Endothelial cell of umbilical vein (primary cell): ENCODE results near the gene CAMSAP3. TPM values are rescaled to one million over a fixed set of nuclear protein-coding genes. Genes with fewer than 3 reads are reported as not detected.

Source experiments
- BruUV-seq: library from RNA; stranded (reverse); fragments of 400-500 nt; replicated peaks from 2 replicates; lab custom pipeline; 2021; lab: Mats Ljungman, UMichigan
- CTCF ChIA-PET: fragments of 300-600, 350-600 bp; sonication (Branson Sonifier 250); formaldehyde crosslinking; loops from one replicate; lab custom pipeline; 2021; ENCODE audit warnings: antibody characterized with exemption, inconsistent platforms; lab: Charles Lee
- POLR2A ChIA-PET: fragments of 300-600, 350-600 bp; sonication (Branson Sonifier 250); formaldehyde crosslinking; loops from one replicate; lab custom pipeline; 2021; ENCODE audit warnings: antibody characterized with exemption, inconsistent platforms; lab: Charles Lee
- DNase-seq: peaks from one replicate; pipeline ENCODE4 v3.0.0-alpha.2; 2011; ENCODE audit warnings: low read depth, low spot score
- FAIRE-seq: peaks from 2 replicates; lab custom pipeline; 2011; peaks lifted over from hg19 to GRCh38; lab: Jason Lieb, UNC
- H2AFZ ChIP-seq: 2 replicates; pipeline ENCODE4 v1.6.0; 2012; ENCODE audit warnings: low read depth, low read length, control low read depth, inconsistent platforms
- H3K27ac ChIP-seq: 2 replicates; pipeline ENCODE4 v1.5.1; 2011; ENCODE audit warnings: low read depth, mild to moderate bottlenecking, control low read depth, low read length, moderate library complexity; ENCODE audit not compliant: insufficient read depth
- H3K27me3 ChIP-seq, 2 experiments: 2 replicates each; pipeline versions ENCODE4 v1.6.0 to v1.6.1; 2011; ENCODE audit warnings: low read length in 2 of 2, mixed read lengths in 1 of 2; ENCODE audit not compliant: control insufficient read depth in 2 of 2, insufficient read depth in 2 of 2
- H3K36me3 ChIP-seq, 2 experiments: 2 replicates in 1 of 2; 3 replicates in 1 of 2; pipeline ENCODE4 v1.5.1; 2011; ENCODE audit warnings: low read length in 2 of 2, mild to moderate bottlenecking in 1 of 2, moderate library complexity in 1 of 2; ENCODE audit not compliant: control insufficient read depth in 2 of 2, insufficient read depth in 2 of 2; ENCODE audit errors: extremely low read depth in 1 of 2
- H3K4me1 ChIP-seq: 3 replicates; pipeline ENCODE4 v1.5.1; 2011; ENCODE audit warnings: mild to moderate bottlenecking, low read length; ENCODE audit not compliant: control insufficient read depth, insufficient read depth; ENCODE audit errors: extremely low read depth
- H3K4me2 ChIP-seq: 2 replicates; pipeline ENCODE4 v1.6.1; 2011; ENCODE audit warnings: low read length, control low read depth, mixed read lengths; ENCODE audit not compliant: insufficient read depth
- H3K4me3 ChIP-seq, 3 experiments: fragments of 200-600 bp in 1 of 3; sonication (generic), shearing (Covaris generic) in 1 of 3; replicated peaks in 1 of 3; 2 replicates each; pipeline ENCODE4 v1.5.1; 2011 to 2016; ENCODE audit warnings: control low read depth in 3 of 3, low read length in 3 of 3, mild to moderate bottlenecking in 2 of 3, inconsistent platforms in 1 of 3, low read depth in 1 of 3, moderate library complexity in 1 of 3; ENCODE audit not compliant: insufficient read depth in 1 of 3
- H3K79me2 ChIP-seq: 2 replicates; pipeline ENCODE4 v1.6.0; 2012; ENCODE audit warnings: low read length, inconsistent platforms; ENCODE audit not compliant: control insufficient read depth, insufficient read depth
- H3K9ac ChIP-seq: replicated peaks from 2 replicates; pipeline ENCODE3; 2011; ENCODE audit warnings: low read length, control low read depth; ENCODE audit not compliant: insufficient read depth; ENCODE audit errors: extremely low read depth
- H3K9me1 ChIP-seq: replicated peaks from 3 replicates; pipeline ENCODE4 v1.6.0; 2011; ENCODE audit warnings: mild to moderate bottlenecking, low read length; ENCODE audit not compliant: control insufficient read depth, insufficient read depth; ENCODE audit errors: extremely low read depth
- H3K9me3 ChIP-seq: replicated peaks from 2 replicates; pipeline ENCODE4 v1.5.1; 2012; ENCODE audit warnings: low read length, inconsistent platforms; ENCODE audit not compliant: control insufficient read depth, insufficient read depth
- H4K20me1 ChIP-seq: replicated peaks from 2 replicates; pipeline ENCODE3; 2011; ENCODE audit warnings: mild to moderate bottlenecking, low read length; ENCODE audit not compliant: control insufficient read depth, insufficient read depth; ENCODE audit errors: extremely low read depth
- CTCF ChIP-seq, 2 donors: IDR thresholded peaks; 1 replicate in 1 of 2; 2 replicates in 1 of 2; pipeline ENCODE4 v1.5.1; 2011; ENCODE audit warnings: low read length in 2 of 2, mild to moderate bottlenecking in 2 of 2, moderate library complexity in 2 of 2, control low read depth in 1 of 2, inconsistent platforms in 1 of 2, low read depth in 1 of 2; ENCODE audit not compliant: insufficient read depth in 1 of 2; ENCODE audit errors: extremely low read depth in 1 of 2
- EZH2 ChIP-seq: IDR thresholded peaks from 2 replicates; pipeline ENCODE4 v1.6.1; 2012; ENCODE audit warnings: borderline replicate concordance, low read depth, mild to moderate bottlenecking, moderate library complexity, low read length, inconsistent platforms; ENCODE audit not compliant: severe bottlenecking
- FOS ChIP-seq: IDR thresholded peaks from 2 replicates; pipeline ENCODE4 v1.6.1; 2011; ENCODE audit warnings: mild to moderate bottlenecking, low read length, moderate library complexity, borderline replicate concordance; ENCODE audit not compliant: insufficient read depth
- GATA2 ChIP-seq: IDR thresholded peaks from 2 replicates; pipeline ENCODE4 v1.7.0; 2011; ENCODE audit warnings: low read depth, mild to moderate bottlenecking, moderate library complexity, mixed read lengths, low read length; ENCODE audit not compliant: insufficient read length, insufficient read depth
- JUN ChIP-seq: IDR thresholded peaks from 2 replicates; pipeline ENCODE4 v1.6.1; 2011; ENCODE audit warnings: borderline replicate concordance, low read depth; ENCODE audit not compliant: insufficient read length, insufficient read depth
- MAX ChIP-seq: IDR thresholded peaks from 2 replicates; pipeline ENCODE4 v1.6.1; 2011; ENCODE audit not compliant: insufficient read depth, insufficient read length
- MYC ChIP-seq: IDR thresholded peaks from one replicate; pipeline ENCODE4 v1.6.1; 2011; ENCODE audit warnings: mild to moderate bottlenecking, low read depth, low read length
- POLR2A ChIP-seq: IDR thresholded peaks from 2 replicates; pipeline ENCODE4 v1.6.1; 2012; ENCODE audit warnings: low read depth, mild to moderate bottlenecking, control low read depth, low read length
- POLR2AphosphoS5 ChIP-seq: IDR thresholded peaks from 2 replicates; pipeline ENCODE4 v1.6.1; 2012; ENCODE audit warnings: low read depth, mild to moderate bottlenecking, control low read depth, low read length, moderate library complexity; ENCODE audit not compliant: insufficient read depth
- dilution Hi-C: fragments of 300-500 bp; cut with MboI; formaldehyde crosslinking; loops from one replicate; pipeline ENCODE4 v1.15.0; 2019; ENCODE audit warnings: low sequenced_read_pairs; ENCODE audit not compliant: extremely low pct_ligation_motif_present
- intact Hi-C: fragments of 100-400 bp; cut with micrococcal nuclease; formaldehyde crosslinking; loops from one replicate; pipeline ENCODE4 v1.10.0; 2022
- polyA plus RNA-seq, 4 experiments: library from polyadenylated mRNA; depleted of rRNA in 3 of 4; stranded (reverse) in 3 of 4; unstranded in 1 of 4; fragments of >200 nt; gene quantifications; 2 replicates each; pipeline versions ENCODE4 v1.2.1 to v1.2.3, GENCODE V29; 2011 to 2012; ENCODE audit warnings: missing spikeins in 1 of 4
- total RNA-seq: library from RNA; stranded (reverse); gene quantifications from 2 replicates; pipeline ENCODE4 v1.2.3, GENCODE V29; 2021

Gene CAMSAP3
- total and polyA plus RNA-seq, 2 donors (not counting 3 experiments of a cell fraction or from before 2014, with no cell fraction given), result 0.11 to 0.22 TPM

GRCh38 chr19:7642295-7643030, 46.8 kb downstream of the CAMSAP3 start:
- no peak overlapping the region for H3K4me2 ChIP-seq
- intact Hi-C loops (no loop called here), dilution Hi-C loops (no loop called here)
- no peaks in the 10 kb centered on the region for H4K20me1 ChIP-seq
- peaks cover 4% of the 10 kb centered on the region for H3K4me1 ChIP-seq
- no peak overlapping the region for H3K27ac ChIP-seq
- POLR2A ChIA-PET, result interaction anchor here (0.7 kb wide), 1 partner anchor 189 kb away, joined by 3 read pairs; no protein-coding TSS in a partner anchor
- H3K79me2 ChIP-seq, result no peaks in the 10 kb centered on the region
- H3K4me3 ChIP-seq, result no peak overlapping the region
- H3K9me3 ChIP-seq, result no peaks in the 10 kb centered on the region
- no peak for DNase-seq
- CTCF ChIA-PET, result interaction anchor here (1.9 to 2.3 kb wide), 2 partner anchors 9 to 38 kb away, joined by 7 to 8 read pairs; partner anchors contain the start of gene TRAPPC5
- no TSS peak for BruUV-seq
- H3K9me1 ChIP-seq, result no peaks in the 10 kb centered on the region
- H3K27me3 ChIP-seq, result no peaks in the 10 kb centered on the region
- H3K9ac ChIP-seq, result no peak overlapping the region
- no peaks in the 10 kb centered on the region for H3K36me3 ChIP-seq
- no peak for FAIRE-seq
- H2AFZ ChIP-seq, result no peak overlapping the region
- TF ChIP-seq POLR2AphosphoS5 (no peak), MAX (no peak), CTCF (IDR thresholded peaks at IDR 0.05; ENCODE audit: extremely low read depth in 1 of 2, insufficient read depth in 1 of 2, low read depth in 1 of 2, low read length in 2 of 2) (no peak), POLR2A (no peak), EZH2 (no peak), JUN (no peak), MYC (no peak), FOS (no peak), GATA2 (no peak)
